Measurements from ENCODE around the gene RELCH.

The RELCH gene

GRCh38 chr18:62187543-62188510 lies 772 bp downstream of the RELCH start:
- DNase-seq: peak; percentile 33

DNA sequence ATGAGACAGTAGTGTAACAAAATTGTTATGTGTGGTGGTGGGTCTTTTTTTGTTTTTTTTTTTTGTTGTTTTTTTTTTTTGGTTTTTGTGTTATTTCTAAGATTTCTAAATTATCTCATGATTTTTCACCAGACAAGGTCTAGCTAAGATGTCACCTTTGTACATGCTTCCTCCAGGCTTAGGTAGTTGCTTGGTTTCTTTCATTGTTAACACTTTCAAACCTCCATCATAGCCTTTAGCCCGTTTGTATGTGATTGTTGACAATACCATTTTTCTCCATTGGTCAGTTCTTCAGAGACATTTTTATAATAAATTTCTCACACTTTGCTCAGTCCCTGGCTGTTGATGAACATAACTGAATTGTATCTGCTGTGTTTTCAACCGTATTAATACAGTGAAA lies 2.2 kb downstream of the RELCH start:
- no peak for DNase-seq

DNA sequence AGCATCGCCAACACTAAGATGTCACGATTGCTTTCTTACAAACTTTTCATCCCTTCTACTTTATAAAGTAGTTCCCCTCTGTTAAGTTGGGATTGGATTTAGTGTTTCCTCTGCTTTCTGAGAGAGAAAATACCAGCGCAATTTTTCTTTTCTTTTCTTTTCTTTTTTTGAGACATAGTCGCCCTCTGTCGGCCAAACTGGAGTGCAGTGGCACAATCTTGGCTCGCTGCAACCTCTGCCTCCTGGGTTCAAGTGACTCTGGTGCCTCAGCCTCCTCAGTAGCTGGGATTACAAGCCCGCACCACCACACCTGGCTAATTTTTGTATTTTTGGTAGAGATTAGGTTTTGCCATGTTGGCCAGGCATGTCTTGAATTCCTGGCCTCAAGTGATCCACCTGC lies 9.0 kb downstream of the RELCH start:
- no peak for DNase-seq

DNA sequence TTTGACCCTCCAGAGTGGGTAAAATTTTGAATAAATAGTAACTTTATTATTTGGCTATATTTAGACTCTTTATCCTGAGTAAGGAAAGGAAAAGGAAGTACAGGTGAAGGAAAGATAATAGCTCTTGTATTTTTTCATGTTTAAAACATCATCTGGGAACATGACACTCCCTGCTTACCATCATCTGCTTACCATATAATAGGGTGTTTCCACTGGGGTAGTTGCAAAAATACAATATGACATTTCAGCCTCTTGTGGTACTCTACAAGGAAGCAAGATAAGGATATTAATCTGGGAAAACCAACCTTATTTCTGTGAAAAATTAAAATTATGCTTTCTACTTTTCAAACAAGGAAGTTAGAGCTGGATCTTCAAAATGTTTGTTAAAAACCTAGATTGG lies 9.9 kb downstream of the RELCH start:
- DNase-seq: no peak

DNA sequence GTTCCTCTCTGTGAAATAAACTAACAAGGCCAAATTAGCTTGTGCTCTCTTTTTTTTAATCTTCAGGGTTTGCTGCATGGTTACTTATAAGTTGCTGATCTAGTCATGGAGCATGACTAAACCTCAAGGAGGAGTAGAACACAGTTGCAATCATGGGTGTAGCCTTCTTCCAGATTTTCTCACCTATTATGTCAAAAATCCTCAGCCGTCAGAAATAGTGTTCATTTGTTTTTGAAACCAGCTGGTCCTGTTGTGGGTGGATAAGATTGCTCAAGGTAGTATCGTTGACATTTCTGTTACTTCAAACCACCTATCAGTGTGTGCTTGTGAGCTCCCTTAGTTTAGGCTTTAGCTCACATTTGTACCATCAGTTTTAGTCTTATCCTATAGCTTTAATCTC lies 11.2 kb downstream of the RELCH start:
- no peak for DNase-seq

- DNase-seq: no peak
Observed at GRCh38 chr18:62199629-62200028, 12.6 kb downstream of the RELCH start.

DNA sequence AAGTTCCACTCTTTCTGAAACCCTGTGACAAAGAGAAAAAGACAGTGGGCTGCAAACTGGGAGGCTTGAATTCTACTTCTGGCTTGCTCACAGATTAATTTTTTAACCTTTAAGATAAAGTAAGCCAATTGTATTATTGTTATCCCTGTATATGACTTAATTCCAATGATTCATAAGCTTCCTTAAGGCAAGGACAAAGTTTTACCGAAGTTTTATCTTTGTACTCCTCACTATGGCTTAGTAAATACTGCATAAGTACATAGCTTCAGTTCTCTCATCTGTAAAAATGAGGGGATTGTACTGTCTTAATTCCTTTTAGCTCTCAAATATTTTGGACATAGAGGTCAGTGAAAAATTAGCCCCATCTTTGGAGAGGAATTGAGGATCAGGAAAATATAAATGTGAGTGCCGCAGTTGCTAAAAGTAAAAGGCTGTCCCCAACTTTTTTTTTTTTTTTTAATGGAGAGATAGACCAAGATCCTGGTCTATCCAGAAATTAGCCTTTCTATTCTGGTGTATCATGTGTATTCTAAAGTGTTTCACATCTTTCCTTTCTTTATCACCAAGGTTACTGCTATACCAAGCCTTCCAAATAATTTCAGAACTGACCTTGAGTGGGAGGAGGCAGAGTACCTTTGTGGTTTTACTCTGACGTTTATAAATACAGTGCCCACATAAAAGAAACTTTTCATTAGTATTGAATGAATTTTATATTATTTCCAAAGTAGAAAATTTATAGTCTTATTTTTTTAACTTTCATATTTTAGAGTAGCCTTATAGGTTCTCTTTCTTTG lies 13.3 kb downstream of the RELCH start:
- no peak for DNase-seq

DNA sequence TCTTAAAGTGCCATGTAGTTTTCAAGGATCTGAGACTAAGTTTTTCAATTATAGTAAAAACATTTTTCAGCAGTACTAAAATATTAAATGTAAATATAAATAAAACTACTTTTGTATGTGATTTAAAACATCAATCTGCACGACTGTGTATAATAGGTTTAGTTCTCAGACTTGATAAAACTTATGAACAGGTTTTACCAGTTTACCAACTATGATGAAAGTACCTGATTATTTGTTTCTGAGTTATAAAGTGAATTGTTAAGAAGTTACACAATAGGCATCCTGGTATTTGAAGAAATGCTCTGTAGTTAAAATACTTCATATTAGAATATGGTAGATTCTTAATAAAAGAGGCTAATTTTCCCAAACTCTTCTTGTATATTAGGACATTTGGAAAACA lies 14.8 kb downstream of the RELCH start:
- DNase-seq: no peak

GRCh38 chr18:62205824-62206223 lies 18.8 kb downstream of the RELCH start:
- no peak for DNase-seq

- DNase-seq: no peak
Observed at GRCh38 chr18:62206593-62206992, 19.5 kb downstream of the RELCH start.

GRCh38 chr18:62209046-62209445 lies 22.0 kb downstream of the RELCH start:
- no peak for DNase-seq

GRCh38 chr18:62210138-62210537 lies 23.1 kb downstream of the RELCH start:
- no peak for DNase-seq

GRCh38 chr18:62211325-62211828 lies 24.3 kb downstream of the RELCH start:
- no peak for DNase-seq

GRCh38 chr18:62214790-62215189 lies 27.7 kb downstream of the RELCH start:
- no peak for DNase-seq

DNA sequence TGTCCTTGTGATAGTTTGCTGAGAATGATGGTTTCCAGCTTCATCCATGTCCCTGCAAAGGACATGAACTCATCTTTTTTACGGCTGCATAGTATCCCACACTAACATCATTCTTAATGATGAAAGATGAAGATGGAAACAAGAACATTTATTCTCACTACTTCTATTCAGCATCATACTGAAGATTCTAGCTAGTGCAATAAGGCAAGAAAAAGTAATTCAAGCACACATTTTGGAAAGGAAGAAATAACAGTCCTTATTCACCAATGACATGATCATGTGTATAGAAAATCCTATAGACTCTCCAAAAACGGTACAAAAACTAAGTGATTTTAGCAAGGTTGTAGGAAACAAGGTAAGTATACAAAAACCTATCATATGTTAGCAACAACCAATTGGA lies 37.2 kb downstream of the RELCH start:
- no peak for DNase-seq

DNA sequence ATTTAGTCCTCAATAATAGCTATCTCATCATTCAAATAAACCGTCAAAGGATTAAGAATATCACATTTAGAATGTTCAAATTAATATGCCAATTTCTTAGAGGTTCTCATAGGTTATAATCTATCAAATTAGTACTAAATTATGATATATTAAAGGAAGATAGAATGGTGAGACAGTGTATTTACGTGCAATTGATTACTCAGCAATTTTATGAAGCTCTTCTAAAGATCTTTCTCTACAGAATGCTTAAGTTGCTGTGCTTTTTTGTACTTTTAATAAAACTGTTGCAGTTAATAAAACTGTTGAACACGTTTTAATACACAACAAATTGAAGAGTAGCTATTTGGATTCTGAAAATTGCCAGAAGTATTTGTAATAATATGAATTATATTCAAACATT lies 39.0 kb downstream of the RELCH start:
- no peak for DNase-seq

- no peak for DNase-seq
Observed at GRCh38 chr18:62236252-62236651, 49.2 kb downstream of the RELCH start.

- DNase-seq: no peak
Observed at GRCh38 chr18:62239475-62239874, 52.4 kb downstream of the RELCH start.

DNA sequence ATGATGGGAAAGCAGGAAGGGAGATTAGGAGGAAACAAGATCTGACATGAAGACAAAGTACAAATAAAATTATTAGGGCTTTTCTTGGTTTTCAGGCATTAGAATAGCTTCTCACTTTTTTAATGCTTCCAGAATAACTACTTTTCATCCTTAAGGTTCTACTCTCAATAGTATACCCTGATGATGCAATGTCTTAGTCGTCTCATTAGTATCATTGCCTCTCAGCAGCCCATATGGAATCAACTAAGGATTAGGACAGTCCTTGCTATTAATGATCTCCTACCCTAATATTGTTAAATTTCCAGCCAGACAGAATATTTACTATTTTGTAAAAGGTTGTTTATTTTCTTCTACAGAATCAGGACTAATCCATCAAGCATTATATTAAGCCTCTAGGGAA lies 55.9 kb downstream of the RELCH start:
- no peak for DNase-seq

GRCh38 chr18:62245177-62245576 lies 58.1 kb downstream of the RELCH start:
- DNase-seq: no peak

DNA sequence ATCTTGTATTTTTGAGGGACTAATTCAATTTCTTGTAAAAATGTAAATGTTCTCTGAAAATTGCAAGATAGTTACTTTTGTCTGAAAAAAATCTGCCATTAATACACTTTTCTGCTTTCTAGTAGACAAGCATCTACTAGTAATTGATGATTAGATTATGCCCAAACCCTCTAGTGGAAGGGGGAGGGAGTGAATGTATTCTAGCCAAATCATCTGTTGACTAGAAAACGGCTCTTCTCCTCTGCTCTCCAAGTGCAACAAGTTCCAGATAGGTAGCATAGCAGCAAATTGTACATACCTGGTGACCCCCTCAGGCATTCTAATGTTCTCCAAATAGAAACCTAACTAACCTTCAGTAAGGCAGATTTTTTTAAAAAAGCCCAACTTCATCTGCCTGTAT lies 58.6 kb downstream of the RELCH start:
- no peak for DNase-seq

GRCh38 chr18:62248313-62248712 lies 61.3 kb downstream of the RELCH start:
- no peak for DNase-seq

- peak; percentile 81 for DNase-seq
Observed at GRCh38 chr18:62249478-62250097, 62.5 kb downstream of the RELCH start.
